Activated CD4-positive, alpha-beta memory T cell treated with anti-CD3 and anti-CD28 coated beads for 36 hours (primary cell): ENCODE results near the gene GLB1L2. TPM values are rescaled to one million over a fixed set of nuclear protein-coding genes. Genes with fewer than 3 reads are reported as not detected.

Experiments
- CTCF ChIA-PET: fragments of 350-600 bp; sonication (Branson Sonifier 250); formaldehyde crosslinking; loops from one replicate; lab custom pipeline; 2021; ENCODE audit warnings: antibody characterized with exemption, inconsistent platforms; lab: Charles Lee
- POLR2A ChIA-PET: fragments of 350-600 bp; sonication (Branson Sonifier 250); formaldehyde crosslinking; loops from one replicate; lab custom pipeline; 2021; ENCODE audit warnings: antibody characterized with exemption; lab: Charles Lee
- DNase-seq: peaks from one replicate; pipeline ENCODE4 v3.0.0-alpha.2; 2020
- H3K27ac Mint-ChIP-seq: one replicate; pipeline ENCODE4 v1.8.0; 2021; ENCODE audit warnings: mixed read lengths
- H3K27me3 Mint-ChIP-seq: one replicate; pipeline ENCODE4 v1.8.0; 2021; ENCODE audit warnings: mixed read lengths
- H3K36me3 Mint-ChIP-seq: one replicate; pipeline ENCODE4 v1.8.0; 2021; ENCODE audit warnings: mixed read lengths
- H3K4me1 Mint-ChIP-seq: one replicate; pipeline ENCODE4 v1.8.0; 2021; ENCODE audit warnings: low read depth, mixed read lengths
- H3K4me3 Mint-ChIP-seq: one replicate; pipeline ENCODE4 v1.8.0; 2021; ENCODE audit warnings: mild to moderate bottlenecking, mixed read lengths
- H3K9me3 Mint-ChIP-seq: one replicate; pipeline ENCODE4 v1.8.0; 2021; ENCODE audit warnings: mixed read lengths
- intact Hi-C: fragments of 100-400 bp; cut with micrococcal nuclease; formaldehyde crosslinking; loops from one replicate; pipeline ENCODE4 v1.15.1; 2023
- total RNA-seq, 2 experiments: library from RNA; stranded (reverse); gene quantifications; one replicate each; pipeline ENCODE4 v1.2.3, GENCODE V29; 2021

Gene GLB1L2
- total RNA-seq, 2 experiments from 2014 or later, result 3.8 to 4.1 TPM

DNA sequence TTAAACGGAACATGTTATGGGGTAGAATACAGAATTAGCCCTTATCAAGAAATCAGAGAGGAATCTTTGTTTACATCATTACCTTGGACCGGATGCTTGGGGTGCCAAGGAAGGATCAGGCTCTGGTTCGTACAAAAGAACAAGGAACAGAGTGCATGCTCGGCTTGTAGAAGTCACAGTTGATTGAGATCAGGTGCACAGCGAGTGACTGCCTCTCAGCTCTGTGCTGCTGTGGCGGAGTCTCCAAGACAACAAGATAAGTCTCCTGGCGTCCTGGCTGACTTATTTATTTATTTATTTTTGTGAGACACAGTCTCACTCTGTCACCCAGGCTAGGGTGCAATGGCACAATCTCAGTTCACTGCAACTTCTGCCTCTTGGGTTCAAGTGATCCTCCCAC is 31.8 kb downstream of the GLB1L2 start:
- Mint-ChIP-seq H3K27ac (no peak overlapping the region), H3K27me3 (peaks cover 1% of the 10 kb centered on the region), H3K4me3 (no peak overlapping the region), H3K9me3 (no peaks in the 10 kb centered on the region), H3K36me3 (no peaks in the 10 kb centered on the region), H3K4me1 (peaks cover 11% of the 10 kb centered on the region)
- intact Hi-C loops, result no loop called here
- ChIA-PET POLR2A (no interaction called here), CTCF (no interaction called here)
- DNase-seq, result no peak

DNA sequence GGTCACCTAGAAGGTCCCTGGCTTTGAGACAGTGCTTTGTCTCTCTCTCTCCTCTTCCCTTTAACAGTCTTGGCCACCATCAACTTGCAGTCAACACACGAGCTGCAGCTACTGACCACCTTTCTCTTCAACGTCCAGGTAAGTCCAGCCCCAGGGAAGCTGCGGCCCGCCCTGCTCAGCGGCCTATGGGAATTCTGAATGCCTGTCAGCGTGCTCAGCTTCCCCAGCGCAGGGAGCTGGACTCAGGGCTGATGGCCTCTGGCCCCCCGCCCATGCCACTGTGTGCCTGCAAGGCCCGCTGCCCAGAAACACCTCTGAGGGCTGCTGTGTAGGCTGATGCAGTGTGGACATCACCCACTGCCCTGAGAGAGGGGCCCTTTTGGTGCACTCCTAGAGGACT is 32.5 kb downstream of the GLB1L2 start:
- Mint-ChIP-seq H3K9me3 (no peaks in the 10 kb centered on the region), H3K36me3 (no peaks in the 10 kb centered on the region), H3K27ac (no peak overlapping the region), H3K4me3 (no peak overlapping the region), H3K27me3 (peaks cover 1% of the 10 kb centered on the region), H3K4me1 (peaks cover 11% of the 10 kb centered on the region)
- CTCF ChIA-PET, result no interaction called here
- intact Hi-C loops, result no loop called here
- POLR2A ChIA-PET, result no interaction called here
- DNase-seq, result no peak

DNA sequence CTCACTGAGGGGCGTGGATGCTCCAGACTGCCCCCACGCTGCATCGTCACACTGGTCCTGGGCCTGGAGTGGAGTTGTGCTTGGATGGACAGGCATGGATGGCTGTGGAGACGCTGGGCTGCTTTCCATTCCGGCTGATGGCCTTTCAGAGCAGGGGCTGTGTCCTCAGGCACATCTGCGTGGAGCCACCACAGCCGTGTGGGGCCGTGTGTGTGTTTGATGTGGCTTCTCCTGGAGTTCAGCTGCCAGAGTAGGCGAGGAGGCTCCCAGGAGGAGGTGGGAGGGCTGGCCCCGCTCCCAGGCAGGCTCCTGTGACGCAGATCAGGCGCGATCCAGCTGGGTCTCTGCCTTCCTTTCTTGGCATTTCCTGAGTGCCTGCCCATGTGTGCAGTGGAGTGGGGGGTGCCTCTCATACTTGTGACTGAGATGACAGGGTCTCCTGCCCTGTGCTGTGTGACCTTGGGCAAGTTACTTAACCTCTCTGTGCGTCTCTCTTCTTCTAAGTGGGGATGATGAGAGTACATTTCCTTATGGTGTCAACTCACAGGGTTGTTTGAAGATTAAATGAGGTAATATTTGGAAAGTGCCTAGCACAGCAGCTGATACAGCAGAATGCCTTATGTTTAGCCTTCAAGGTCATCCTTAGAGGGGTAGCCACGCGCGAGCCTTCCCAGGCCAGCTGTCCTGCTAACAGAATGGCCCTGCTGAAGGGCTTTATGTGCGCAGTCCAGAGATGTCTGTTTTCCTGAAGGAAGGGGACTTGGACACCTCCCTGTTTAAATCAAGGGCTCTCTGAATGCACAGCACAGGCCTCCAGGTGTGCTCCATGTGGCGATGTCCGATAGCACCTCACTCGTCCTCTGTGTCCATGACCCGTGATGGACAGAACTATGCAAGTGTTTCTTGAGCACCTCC is 33.5 kb downstream of the GLB1L2 start:
- Mint-ChIP-seq H3K4me3 (no peak overlapping the region), H3K27ac (no peak overlapping the region), H3K9me3 (no peaks in the 10 kb centered on the region), H3K36me3 (no peaks in the 10 kb centered on the region), H3K27me3 (peaks cover 1% of the 10 kb centered on the region), H3K4me1 (peaks cover 5% of the 10 kb centered on the region)
- ChIA-PET POLR2A (no interaction called here), CTCF (no interaction called here)
- no peak for DNase-seq
- intact Hi-C loops, result no loop called here

DNA sequence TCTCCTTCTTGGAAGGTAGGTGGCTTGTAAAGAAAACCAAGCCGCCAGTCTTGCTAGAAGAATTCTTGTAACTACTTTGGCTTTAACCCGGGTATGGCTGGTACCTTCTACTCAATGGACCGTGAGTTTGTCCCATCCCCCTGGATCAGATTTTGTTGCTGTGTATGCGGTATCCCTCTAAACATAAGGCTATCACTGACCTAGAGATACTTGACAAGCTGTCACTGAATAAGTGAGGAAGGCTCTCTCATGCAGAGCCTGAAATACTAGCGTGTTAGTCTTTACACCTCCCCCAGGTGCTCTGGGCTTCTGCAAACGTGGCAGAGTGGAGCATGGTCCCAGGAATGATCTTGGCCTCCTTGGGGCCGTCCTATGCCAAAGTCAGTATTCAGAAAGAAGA is 34.5 kb downstream of the GLB1L2 start:
- no peak for DNase-seq
- POLR2A ChIA-PET, result no interaction called here

DNA sequence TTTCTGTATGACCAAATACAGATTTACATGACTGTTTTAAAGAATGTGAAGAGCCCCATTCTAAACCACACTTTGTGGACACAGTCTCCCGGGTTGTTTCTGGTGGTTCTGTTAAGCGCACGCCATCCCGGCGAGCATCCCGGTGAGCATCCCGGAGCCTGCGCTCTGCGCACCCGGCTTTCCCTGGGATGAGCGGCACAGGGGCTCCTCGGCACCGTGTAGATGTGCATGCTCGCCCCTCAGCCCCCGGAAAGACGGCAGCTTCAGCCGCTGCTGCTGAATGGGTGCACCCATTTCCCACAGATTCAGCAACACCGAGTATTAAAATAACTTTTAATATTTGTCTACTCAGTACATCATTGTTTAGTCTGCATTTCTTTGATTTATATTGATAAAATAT is 36.0 kb downstream of the GLB1L2 start:
- Mint-ChIP-seq H3K27ac (no peak overlapping the region), H3K4me3 (no peak overlapping the region)

More for the DNA sequence above, 34.5 kb downstream of the GLB1L2 start:
- Mint-ChIP-seq H3K27ac (no peak overlapping the region), H3K4me3 (no peak overlapping the region), H3K36me3 (no peaks in the 10 kb centered on the region), H3K4me1 (peaks cover 3% of the 10 kb centered on the region), H3K9me3 (no peaks in the 10 kb centered on the region), H3K27me3 (peaks cover under 1% of the 10 kb centered on the region)
- intact Hi-C loops, result no loop called here
- CTCF ChIA-PET, result no interaction called here

DNA sequence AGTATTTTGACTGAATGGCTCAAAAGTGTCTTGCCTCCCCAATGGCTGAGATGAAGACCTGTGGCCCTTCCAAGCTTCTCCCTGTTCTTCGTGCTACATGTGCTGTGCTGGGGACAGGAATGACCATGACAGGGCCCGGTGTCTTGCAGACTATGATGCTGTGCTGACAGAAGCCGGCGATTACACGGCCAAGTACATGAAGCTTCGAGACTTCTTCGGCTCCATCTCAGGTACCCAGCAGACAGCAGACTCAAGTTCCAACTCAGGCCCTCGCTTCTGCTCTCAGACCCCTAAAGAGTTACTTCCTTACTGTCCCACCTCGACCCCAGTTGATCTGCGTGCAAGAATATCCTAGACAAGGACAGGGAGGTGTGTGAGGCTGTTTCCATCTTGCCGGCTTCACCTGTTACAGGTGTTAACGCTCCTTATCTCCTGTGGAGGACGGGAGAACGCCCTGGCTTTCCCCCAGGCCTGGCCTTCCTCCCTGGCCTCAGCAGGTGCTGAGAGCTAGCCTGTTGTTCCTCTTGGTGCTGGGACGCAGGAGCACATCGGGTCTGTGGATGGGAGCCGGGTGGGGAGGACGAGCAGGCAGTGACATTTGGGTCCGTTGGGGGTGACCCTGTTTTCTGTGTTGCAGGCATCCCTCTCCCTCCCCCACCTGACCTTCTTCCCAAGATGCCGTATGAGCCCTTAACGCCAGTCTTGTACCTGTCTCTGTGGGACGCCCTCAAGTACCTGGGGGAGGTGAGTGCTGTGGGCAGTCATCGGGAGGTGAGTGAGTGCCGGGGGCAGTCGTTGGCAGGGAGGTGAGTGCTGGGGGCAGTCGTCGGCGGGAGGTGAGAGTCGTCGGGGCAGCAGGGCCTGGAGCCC is 38.1 kb downstream of the GLB1L2 start:
- Mint-ChIP-seq H3K9me3 (no peaks in the 10 kb centered on the region), H3K36me3 (no peaks in the 10 kb centered on the region), H3K27ac (no peak overlapping the region), H3K4me1 (no peaks in the 10 kb centered on the region), H3K4me3 (no peak overlapping the region), H3K27me3 (no peaks in the 10 kb centered on the region)
- no peak for DNase-seq
- ChIA-PET CTCF (no interaction called here), POLR2A (no interaction called here)
- intact Hi-C loops, result no loop called here

More for the DNA sequence above, 36.0 kb downstream of the GLB1L2 start:
- no peaks in the 10 kb centered on the region for H3K9me3 Mint-ChIP-seq
- ChIA-PET POLR2A (no interaction called here), CTCF (no interaction called here)
- DNase-seq, result no peak
- no peaks in the 10 kb centered on the region for H3K4me1 Mint-ChIP-seq
- intact Hi-C loops, result no loop called here
- H3K36me3 Mint-ChIP-seq, result no peaks in the 10 kb centered on the region
- no peaks in the 10 kb centered on the region for H3K27me3 Mint-ChIP-seq

DNA sequence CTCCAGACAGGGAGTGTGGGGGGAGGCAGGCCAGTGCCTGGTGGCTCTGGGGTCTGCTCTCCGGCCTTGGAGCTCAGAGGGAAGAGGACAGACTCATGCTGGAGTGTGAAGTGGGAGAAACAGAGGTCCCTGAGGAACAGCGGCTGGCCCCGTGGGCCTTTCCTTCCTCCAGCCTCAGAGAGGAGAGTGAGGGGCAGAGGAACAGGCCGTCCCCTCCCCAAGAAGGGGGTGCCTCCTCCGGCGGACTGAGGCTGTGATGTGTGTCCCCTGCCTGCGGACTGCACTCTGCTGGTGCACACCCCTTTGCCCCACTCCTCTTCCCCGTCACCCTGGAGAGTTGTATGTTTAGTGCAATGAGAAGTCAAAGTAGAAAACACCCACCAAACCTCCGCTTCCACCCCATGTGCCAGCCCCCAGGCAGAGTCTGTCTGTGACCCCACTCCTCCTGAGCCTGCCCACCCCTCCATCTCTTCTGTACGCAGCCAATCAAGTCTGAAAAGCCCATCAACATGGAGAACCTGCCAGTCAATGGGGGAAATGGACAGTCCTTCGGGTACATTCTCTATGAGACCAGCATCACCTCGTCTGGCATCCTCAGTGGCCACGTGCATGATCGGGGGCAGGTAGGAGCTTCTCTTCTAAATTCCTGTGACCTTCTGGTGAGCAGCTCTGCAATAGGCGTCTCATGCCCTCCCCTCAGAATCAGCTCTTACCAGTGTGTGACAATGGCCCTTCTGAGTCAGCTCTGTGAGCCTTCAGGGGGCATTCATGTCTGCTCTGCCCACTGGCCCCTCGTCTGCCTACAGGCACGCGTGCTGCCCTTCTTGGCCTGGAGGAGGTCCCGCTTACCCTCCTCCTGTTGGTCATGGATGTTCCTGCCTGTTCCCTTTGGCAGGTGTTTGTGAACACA is 39.0 kb downstream of the GLB1L2 start:
- no peaks in the 10 kb centered on the region for H3K27me3 Mint-ChIP-seq
- intact Hi-C loops, result no loop called here
- ChIA-PET CTCF (no interaction called here), POLR2A (no interaction called here)
- no peak overlapping the region for H3K4me3 Mint-ChIP-seq
- DNase-seq, result no peak
- no peak overlapping the region for H3K27ac Mint-ChIP-seq
- no peaks in the 10 kb centered on the region for H3K36me3 Mint-ChIP-seq
- H3K9me3 Mint-ChIP-seq, result no peaks in the 10 kb centered on the region
- no peaks in the 10 kb centered on the region for H3K4me1 Mint-ChIP-seq

DNA sequence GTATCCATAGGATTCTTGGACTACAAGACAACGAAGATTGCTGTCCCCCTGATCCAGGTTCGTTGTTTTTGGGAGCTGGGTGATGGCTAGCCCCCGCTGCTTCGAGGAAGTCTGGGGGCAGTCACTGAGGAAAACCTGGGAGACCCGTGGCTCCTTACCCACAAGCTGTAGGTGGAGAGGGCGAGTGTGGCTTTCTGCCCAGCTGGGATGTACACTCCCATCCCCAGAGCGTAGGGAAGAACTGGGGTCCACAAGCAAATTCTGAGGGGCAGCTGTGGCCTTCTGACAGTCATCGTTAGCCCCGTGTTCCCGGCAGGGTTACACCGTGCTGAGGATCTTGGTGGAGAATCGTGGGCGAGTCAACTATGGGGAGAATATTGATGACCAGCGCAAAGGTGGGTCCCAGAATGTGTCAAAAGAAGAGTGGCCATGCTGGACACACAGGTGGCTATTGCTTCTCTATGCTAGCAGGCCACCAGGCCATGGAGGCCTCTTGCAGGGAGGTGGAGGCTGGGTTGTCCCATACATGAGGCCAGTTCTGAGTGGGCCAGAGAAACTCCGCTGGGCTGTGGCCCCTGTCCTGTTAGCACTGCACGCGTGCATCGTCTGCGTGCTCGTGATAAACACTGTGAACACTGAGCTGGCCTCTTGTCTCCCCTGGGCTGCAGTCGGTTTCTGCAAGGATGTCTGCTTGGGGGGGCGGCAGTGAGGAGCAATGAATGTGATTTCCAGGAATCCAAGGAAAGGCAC is 39.8 kb downstream of the GLB1L2 start:
- Mint-ChIP-seq H3K9me3 (no peaks in the 10 kb centered on the region), H3K4me1 (no peaks in the 10 kb centered on the region), H3K4me3 (no peak overlapping the region), H3K27me3 (no peaks in the 10 kb centered on the region), H3K36me3 (no peaks in the 10 kb centered on the region), H3K27ac (no peak overlapping the region)
- no peak for DNase-seq
- POLR2A ChIA-PET, result no interaction called here
- CTCF ChIA-PET, result no interaction called here
- intact Hi-C loops, result no loop called here

DNA sequence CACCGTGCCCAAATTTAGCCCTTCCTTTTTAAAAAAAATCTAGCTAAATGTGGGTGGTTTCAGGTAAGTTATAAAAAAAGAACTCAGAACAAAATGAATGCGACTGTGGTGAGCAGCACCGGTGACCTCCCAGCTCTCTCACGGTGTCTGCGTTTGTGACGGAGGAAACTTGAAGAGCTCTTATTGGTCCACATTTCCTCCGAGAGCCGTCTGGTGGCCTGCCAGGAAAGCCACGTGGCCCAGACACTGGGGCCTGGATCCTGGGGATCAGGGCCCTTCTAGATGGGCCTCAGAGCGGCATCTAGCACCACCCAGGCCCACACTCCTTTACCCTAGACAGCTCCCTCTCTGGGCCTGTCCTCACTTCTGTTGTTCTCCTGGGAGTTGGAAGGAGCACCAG is 40.7 kb downstream of the GLB1L2 start:
- ChIA-PET CTCF (no interaction called here), POLR2A (interaction anchor here (0.6 kb wide), 1 partner anchor 713 kb away, joined by 3 read pairs; no protein-coding TSS in a partner anchor)
- no peak for DNase-seq
- Mint-ChIP-seq H3K36me3 (no peaks in the 10 kb centered on the region), H3K27ac (no peak overlapping the region), H3K9me3 (no peaks in the 10 kb centered on the region), H3K4me3 (no peak overlapping the region), H3K27me3 (no peaks in the 10 kb centered on the region), H3K4me1 (no peaks in the 10 kb centered on the region)
- intact Hi-C loops, result no loop called here

DNA sequence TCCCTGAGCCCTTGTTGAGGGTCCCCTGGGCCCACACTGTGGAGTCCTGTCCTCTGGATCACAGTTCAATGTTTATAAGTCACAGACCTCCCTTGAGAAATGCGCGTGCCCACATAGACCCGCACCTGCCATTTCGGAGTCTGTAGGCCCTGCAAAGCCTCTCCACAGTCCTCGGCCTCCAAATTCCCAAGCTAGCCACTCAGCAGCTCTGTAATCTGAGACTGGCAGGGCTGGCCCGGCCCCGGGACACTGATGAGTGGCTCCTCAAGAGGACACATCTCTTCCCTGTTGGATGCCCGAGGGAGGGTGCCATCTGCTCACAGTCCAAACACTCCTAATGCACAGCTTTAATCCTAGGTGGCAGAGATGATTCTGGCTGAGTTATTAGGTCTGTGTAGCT is 41.2 kb downstream of the GLB1L2 start:
- Mint-ChIP-seq H3K27ac (no peak overlapping the region), H3K4me1 (no peaks in the 10 kb centered on the region), H3K4me3 (no peak overlapping the region), H3K36me3 (no peaks in the 10 kb centered on the region), H3K27me3 (no peaks in the 10 kb centered on the region), H3K9me3 (no peaks in the 10 kb centered on the region)
- POLR2A ChIA-PET, result interaction anchor here (0.6 kb wide), 1 partner anchor 714 kb away, joined by 3 read pairs; no protein-coding TSS in a partner anchor
- CTCF ChIA-PET, result no interaction called here
- no peak for DNase-seq
- intact Hi-C loops, result no loop called here

DNA sequence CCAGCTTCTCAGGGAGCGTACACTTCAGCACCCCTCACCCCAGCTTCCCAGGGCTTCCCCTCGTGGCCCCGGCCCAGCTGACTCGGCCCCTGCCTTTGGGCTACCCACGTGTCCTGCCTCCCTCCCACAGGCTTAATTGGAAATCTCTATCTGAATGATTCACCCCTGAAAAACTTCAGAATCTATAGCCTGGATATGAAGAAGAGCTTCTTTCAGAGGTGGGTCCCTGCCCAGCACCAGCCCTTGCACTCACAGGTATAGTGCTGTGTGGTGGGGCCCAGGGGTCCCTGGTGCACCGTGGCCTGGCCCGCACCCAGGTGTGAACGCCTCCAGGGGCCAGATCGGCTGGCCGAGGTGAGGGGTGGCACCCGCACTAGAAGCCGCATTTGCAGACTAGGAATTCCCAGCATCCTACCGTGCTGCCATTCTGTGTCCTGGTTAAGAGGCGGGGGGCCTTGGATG is 41.8 kb downstream of the GLB1L2 start:
- CTCF ChIA-PET, result no interaction called here
- H3K36me3 Mint-ChIP-seq, result no peaks in the 10 kb centered on the region
- POLR2A ChIA-PET, result no interaction called here

More for the DNA sequence above, 41.8 kb downstream of the GLB1L2 start:
- Mint-ChIP-seq H3K4me3 (no peak overlapping the region), H3K9me3 (no peaks in the 10 kb centered on the region), H3K4me1 (no peaks in the 10 kb centered on the region), H3K27me3 (no peaks in the 10 kb centered on the region), H3K27ac (no peak overlapping the region)
- intact Hi-C loops, result no loop called here
- DNase-seq, result no peak
